GM12801 (cell line): ENCODE data around the gene TAGLN2.

Experiments used
- CTCF ChIP-seq: IDR thresholded peaks from one replicate; pipeline ENCODE4 v1.5.1; 2011; ENCODE audit warnings: control low read depth; ENCODE audit not compliant: insufficient read length; ENCODE audit errors: extremely low read depth

The TAGLN2 gene

GRCh38 chr1:159918352-159919200 is 6.7 kb downstream of the TAGLN2 start:
- no peak for TF ChIP-seq CTCF

- no peak for TF ChIP-seq CTCF
These were observed 7.6 kb downstream of the TAGLN2 start for GRCh38 chr1:159917533-159918351.

GRCh38 chr1:159916242-159917051 is 8.9 kb downstream of the TAGLN2 start:
- TF ChIP-seq CTCF = no peak

GRCh38 chr1:159915571-159916241 is 9.6 kb downstream of the TAGLN2 start:
- no peak for TF ChIP-seq CTCF

- TF ChIP-seq CTCF = no peak
These were observed 10.9 kb downstream of the TAGLN2 start for GRCh38 chr1:159914252-159915018.

- no peak for TF ChIP-seq CTCF
These were observed 11.7 kb downstream of the TAGLN2 start for GRCh38 chr1:159913451-159914192.
